B cell (primary cell): ENCODE results near the gene H1-8.
"Not testable (repeated sequence)": the region's sequence is repeated elsewhere in the genome, so short reads cannot be mapped to it uniquely, and the experiment has no call there.

Source experiments
- EZH2 ChIP-seq: IDR thresholded peaks from 2 replicates; pipeline ENCODE4 v1.6.1; 2012; ENCODE audit warnings: borderline replicate concordance, low read depth, mild to moderate bottlenecking, moderate library complexity, low read length; ENCODE audit not compliant: insufficient read depth, poor library complexity, severe bottlenecking
- TF ChIP-seq, protein P1 (sequence below): fragments of 200-600 bp; IDR thresholded peaks from one replicate; pipeline ENCODE4 v1.8.0; 2022; ENCODE audit warnings: antibody characterized with exemption, mild to moderate bottlenecking

- TF ChIP-seq, protein P1, sequence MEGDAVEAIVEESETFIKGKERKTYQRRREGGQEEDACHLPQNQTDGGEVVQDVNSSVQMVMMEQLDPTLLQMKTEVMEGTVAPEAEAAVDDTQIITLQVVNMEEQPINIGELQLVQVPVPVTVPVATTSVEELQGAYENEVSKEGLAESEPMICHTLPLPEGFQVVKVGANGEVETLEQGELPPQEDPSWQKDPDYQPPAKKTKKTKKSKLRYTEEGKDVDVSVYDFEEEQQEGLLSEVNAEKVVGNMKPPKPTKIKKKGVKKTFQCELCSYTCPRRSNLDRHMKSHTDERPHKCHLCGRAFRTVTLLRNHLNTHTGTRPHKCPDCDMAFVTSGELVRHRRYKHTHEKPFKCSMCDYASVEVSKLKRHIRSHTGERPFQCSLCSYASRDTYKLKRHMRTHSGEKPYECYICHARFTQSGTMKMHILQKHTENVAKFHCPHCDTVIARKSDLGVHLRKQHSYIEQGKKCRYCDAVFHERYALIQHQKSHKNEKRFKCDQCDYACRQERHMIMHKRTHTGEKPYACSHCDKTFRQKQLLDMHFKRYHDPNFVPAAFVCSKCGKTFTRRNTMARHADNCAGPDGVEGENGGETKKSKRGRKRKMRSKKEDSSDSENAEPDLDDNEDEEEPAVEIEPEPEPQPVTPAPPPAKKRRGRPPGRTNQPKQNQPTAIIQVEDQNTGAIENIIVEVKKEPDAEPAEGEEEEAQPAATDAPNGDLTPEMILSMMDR, result not testable (repeated sequence)
- not testable (repeated sequence) for TF ChIP-seq EZH2
Measured at GRCh38 chr3:129497876-129498275, 45.1 kb upstream of the H1-8 start.
